Cardiac muscle cell (in vitro differentiated cells and primary cell): ENCODE results near the gene OBSCN. TPM values are rescaled to one million over a fixed set of nuclear protein-coding genes. Genes with fewer than 3 reads are reported as not detected.
A peak's percentile ranks its signal among the peaks of the same experiment; 100 is the strongest.

Experiments used
- DNase-seq, 2 donors: peaks; one replicate each; pipeline versions ENCODE4 v3.0.0 to v3.0.0-alpha.2; 2010 to 2017; ENCODE audit warnings: low read depth in 1 of 2, low spot score in 1 of 2
- H3K27ac ChIP-seq: fragments of 200-600 bp; sonication (generic); 2 replicates; pipeline ENCODE4 v1.5.1; 2016
- H3K27me3 ChIP-seq: fragments of 200-600 bp; sonication (generic); 2 replicates; pipeline ENCODE4 v1.6.0; 2016; ENCODE audit warnings: control low read depth
- H3K36me3 ChIP-seq: fragments of 200-600 bp; sonication (generic); 2 replicates; pipeline ENCODE4 v1.5.1; 2016; ENCODE audit warnings: control low read depth
- H3K4me1 ChIP-seq: fragments of 200-600 bp; sonication (generic); 2 replicates; pipeline ENCODE4 v1.8.1; 2017; ENCODE audit warnings: low read depth, mild to moderate bottlenecking, mixed run types
- H3K4me3 ChIP-seq: fragments of 200-600 bp; sonication (generic); 2 replicates; pipeline ENCODE4 v1.5.1; 2016; ENCODE audit warnings: mild to moderate bottlenecking
- H3K9me3 ChIP-seq: fragments of 200-600 bp; sonication (generic); 2 replicates; pipeline ENCODE4 v1.5.1; 2017; ENCODE audit warnings: low read depth, mild to moderate bottlenecking, control low read depth
- polyA plus RNA-seq: library from polyadenylated mRNA; unstranded; fragments of >200 nt; fragmentation: Nextera tagmentation; extraction: Ambion mirVana; gene quantifications from 2 replicates; pipeline ENCODE4 v1.2.1, GENCODE V29; 2016
- total RNA-seq: library from RNA; depleted of rRNA; stranded (reverse); fragments of >200 nt; gene quantifications from 2 replicates; pipeline ENCODE4 v1.2.3, GENCODE V29; 2016
- TF ChIP-seq, protein P1 (sequence below): IDR thresholded peaks from 2 replicates; pipeline ENCODE4 v1.5.1; 2012; ENCODE audit warnings: low read depth, mild to moderate bottlenecking, low read length

The OBSCN gene
- total and polyA plus RNA-seq, 2 experiments from 2014 or later: 87.1 to 390 TPM

DNA sequence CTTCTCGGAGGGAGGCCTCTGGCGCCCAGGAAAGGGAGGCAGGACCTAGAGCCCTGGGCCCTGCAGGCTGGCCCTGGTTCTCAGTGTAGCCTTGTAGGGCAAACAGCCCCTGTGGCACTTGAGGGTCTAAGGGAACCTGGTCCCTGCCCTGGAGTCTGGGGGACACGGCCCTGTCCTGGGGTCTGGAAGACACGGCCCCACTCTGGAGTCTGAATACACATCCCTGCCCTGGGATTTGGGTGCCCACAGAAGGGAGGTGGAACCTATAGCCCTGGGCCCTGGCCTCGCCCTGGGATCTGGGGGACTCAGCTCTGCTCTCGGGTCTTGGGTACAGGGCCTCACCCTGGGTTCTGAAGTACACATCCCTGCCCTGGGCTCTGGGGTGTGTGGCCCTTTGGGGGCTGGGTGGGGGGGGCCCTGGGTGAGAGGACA is 97.9 kb downstream of the OBSCN start:
- peaks cover 62% of the 10 kb centered on the region for H3K36me3 ChIP-seq
- TF ChIP-seq, protein P1, sequence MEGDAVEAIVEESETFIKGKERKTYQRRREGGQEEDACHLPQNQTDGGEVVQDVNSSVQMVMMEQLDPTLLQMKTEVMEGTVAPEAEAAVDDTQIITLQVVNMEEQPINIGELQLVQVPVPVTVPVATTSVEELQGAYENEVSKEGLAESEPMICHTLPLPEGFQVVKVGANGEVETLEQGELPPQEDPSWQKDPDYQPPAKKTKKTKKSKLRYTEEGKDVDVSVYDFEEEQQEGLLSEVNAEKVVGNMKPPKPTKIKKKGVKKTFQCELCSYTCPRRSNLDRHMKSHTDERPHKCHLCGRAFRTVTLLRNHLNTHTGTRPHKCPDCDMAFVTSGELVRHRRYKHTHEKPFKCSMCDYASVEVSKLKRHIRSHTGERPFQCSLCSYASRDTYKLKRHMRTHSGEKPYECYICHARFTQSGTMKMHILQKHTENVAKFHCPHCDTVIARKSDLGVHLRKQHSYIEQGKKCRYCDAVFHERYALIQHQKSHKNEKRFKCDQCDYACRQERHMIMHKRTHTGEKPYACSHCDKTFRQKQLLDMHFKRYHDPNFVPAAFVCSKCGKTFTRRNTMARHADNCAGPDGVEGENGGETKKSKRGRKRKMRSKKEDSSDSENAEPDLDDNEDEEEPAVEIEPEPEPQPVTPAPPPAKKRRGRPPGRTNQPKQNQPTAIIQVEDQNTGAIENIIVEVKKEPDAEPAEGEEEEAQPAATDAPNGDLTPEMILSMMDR: no peak
- H3K9me3 ChIP-seq: no peaks in the 10 kb centered on the region
- no peak overlapping the region for H3K27ac ChIP-seq
- no peak overlapping the region for H3K4me3 ChIP-seq
- H3K4me1 ChIP-seq: no peaks in the 10 kb centered on the region
- DNase-seq: no peak
- no peaks in the 10 kb centered on the region for H3K27me3 ChIP-seq

DNA sequence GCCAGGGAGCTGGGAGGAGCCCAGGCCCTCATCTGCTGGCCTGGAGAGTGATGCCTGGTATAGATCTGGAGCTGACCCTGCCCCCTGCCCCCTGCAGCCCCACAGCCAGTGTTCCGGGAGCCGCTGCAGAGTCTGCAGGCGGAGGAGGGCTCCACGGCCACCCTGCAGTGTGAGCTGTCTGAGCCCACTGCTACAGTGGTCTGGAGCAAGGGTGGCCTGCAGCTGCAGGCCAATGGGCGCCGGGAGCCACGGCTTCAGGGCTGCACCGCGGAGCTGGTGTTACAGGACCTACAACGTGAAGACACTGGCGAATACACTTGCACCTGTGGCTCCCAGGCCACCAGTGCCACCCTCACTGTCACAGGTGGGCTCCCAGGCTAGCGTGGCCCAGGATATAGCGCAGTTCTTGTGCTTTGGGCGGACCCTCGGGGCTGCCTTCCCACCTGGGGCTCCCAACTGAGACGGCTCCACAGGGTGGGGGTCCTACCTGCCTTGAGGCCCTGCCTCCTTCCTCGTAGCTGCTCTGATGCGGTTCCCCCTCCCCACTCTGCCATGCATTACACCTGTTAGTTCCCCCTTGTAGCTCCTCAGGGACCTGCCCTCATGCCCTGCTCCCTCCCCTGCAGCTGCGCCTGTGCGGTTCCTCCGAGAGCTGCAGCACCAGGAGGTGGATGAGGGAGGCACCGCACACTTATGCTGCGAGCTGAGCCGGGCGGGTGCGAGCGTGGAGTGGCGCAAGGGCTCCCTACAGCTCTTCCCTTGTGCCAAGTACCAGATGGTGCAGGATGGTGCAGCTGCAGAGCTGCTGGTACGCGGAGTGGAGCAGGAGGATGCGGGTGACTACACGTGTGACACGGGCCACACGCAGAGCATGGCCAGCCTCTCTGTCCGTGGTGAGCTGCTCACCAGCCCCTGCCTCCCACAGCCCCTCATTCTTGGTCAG is 98.7 kb downstream of the OBSCN start:
- Histone ChIP-seq H3K27ac (peak overlapping the region; percentile 6), H3K9me3 (no peaks in the 10 kb centered on the region), H3K4me1 (no peaks in the 10 kb centered on the region), H3K27me3 (no peaks in the 10 kb centered on the region), H3K4me3 (no peak overlapping the region), H3K36me3 (peaks cover 60% of the 10 kb centered on the region)
- DNase-seq: no peak
- TF ChIP-seq, protein P1: no peak

GRCh38 chr1:228307218-228308023 is 99.6 kb downstream of the OBSCN start:
- peaks cover 62% of the 10 kb centered on the region for H3K36me3 ChIP-seq
- TF ChIP-seq, protein P1: no peak
- H3K4me3 ChIP-seq: no peak overlapping the region
- no peaks in the 10 kb centered on the region for H3K9me3 ChIP-seq
- no peak for DNase-seq
- H3K27ac ChIP-seq: peak overlapping the region; percentile 6
- no peaks in the 10 kb centered on the region for H3K27me3 ChIP-seq
- H3K4me1 ChIP-seq: no peaks in the 10 kb centered on the region

DNA sequence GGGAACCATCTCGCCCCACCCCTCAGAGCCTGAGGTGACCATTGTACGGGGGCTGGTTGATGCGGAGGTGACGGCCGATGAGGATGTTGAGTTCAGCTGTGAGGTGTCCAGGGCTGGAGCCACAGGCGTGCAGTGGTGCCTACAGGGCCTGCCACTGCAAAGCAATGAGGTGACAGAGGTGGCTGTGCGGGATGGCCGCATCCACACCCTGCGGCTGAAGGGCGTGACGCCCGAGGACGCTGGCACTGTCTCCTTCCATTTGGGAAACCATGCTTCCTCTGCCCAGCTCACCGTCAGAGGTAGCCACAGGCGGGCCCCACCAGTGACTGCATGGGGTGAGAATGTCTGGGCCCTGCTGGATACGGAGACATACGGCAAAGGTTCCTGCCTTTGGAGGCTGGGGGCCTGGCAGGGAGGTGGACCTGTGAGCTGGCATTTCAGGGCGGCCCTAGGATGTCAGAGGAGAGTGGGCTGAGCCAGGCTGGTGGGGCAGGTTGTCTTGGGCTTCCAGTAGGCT is 100.3 kb downstream of the OBSCN start:
- no peaks in the 10 kb centered on the region for H3K4me1 ChIP-seq
- H3K27ac ChIP-seq: no peak overlapping the region
- TF ChIP-seq, protein P1: no peak
- H3K9me3 ChIP-seq: no peaks in the 10 kb centered on the region
- H3K36me3 ChIP-seq: peaks cover 57% of the 10 kb centered on the region
- DNase-seq: no peak
- no peaks in the 10 kb centered on the region for H3K27me3 ChIP-seq
- H3K4me3 ChIP-seq: no peak overlapping the region

DNA sequence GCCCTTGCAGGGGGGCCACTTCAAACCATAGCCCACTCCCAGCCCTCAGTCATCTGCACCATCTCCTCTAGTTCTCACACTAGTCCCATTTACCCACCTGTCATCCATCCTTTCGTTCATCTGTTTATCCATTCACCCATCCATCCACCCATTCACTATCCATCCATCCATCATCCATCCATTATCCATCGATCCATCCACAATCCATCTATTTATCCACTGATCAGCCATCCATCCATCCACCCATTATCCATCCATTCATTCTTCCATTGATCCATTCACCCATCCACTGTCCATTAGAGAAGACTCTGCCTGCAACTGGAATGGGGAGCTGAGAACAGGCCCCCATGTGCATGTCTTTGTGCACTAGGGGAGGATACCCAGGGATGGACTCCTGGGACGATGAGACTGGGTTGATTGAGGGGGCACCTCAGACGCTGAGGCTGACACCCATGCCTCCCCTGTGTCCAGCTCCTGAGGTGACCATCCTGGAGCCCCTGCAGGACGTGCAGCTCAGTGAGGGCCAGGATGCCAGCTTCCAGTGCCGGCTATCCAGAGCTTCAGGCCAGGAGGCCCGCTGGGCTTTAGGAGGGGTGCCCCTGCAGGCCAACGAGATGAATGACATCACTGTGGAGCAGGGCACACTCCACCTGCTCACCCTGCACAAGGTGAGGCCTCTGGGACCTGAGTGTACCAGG is 100.9 kb downstream of the OBSCN start:
- Histone ChIP-seq H3K36me3 (peaks cover 51% of the 10 kb centered on the region), H3K27ac (no peak overlapping the region), H3K9me3 (no peaks in the 10 kb centered on the region), H3K4me1 (no peaks in the 10 kb centered on the region), H3K4me3 (no peak overlapping the region), H3K27me3 (no peaks in the 10 kb centered on the region)
- DNase-seq: no peak
- TF ChIP-seq, protein P1: no peak
